ENCODE results near the gene MFSD6. TPM values are rescaled to one million over a fixed set of nuclear protein-coding genes. Genes with fewer than 3 reads are reported as not detected.

Gene MFSD6
- total RNA-seq, 4 donors from 2014 or later: 87.1 to 96.6 (median 92.4) TPM

- DNase-seq (ENCODE audit: low spot score in 2 of 2): no peak
- Histone ChIP-seq H3K27ac (peak overlapping the region; percentile 31 to 82 (median 56)), H3K9me3 (no peaks in the 10 kb centered on the region), H3K36me3 (no peaks in the 10 kb centered on the region), H3K4me1 (peaks cover 0 to 43% (median 10%) of the 10 kb centered on the region in 4 donors), H3K4me3 (peak overlapping the region in 1 of 4 donors; percentile 28), H3K27me3 (no peaks in the 10 kb centered on the region)
- TF ChIP-seq EP300 (IDR thresholded peaks at IDR 0.05): peak in 1 of 2 donors; percentile 27
- no peak for TF ChIP-seq CTCF (IDR thresholded peaks at IDR 0.05)
- TF ChIP-seq POLR2A (IDR thresholded peaks at IDR 0.05): no peak
- 34% methylated on average over 4 of the region's 4 CpGs for WGBS, 2 donors
Measured at GRCh38 chr2:190477661-190478454, 69.7 kb downstream of the MFSD6 start.

- 66 to 67% methylated on average over 3 of the region's 3 CpGs for WGBS, 2 donors
- no peaks in the 10 kb centered on the region for H3K36me3 ChIP-seq
- no peaks in the 10 kb centered on the region for H3K27me3 ChIP-seq
- TF ChIP-seq CTCF (IDR thresholded peaks at IDR 0.05): no peak
- no peak for TF ChIP-seq EP300 (IDR thresholded peaks at IDR 0.05)
- no peak for TF ChIP-seq POLR2A (IDR thresholded peaks at IDR 0.05)
- DNase-seq (ENCODE audit: low spot score in 2 of 2): no peak
- peak overlapping the region in 1 of 4 donors; percentile 28 for H3K4me3 ChIP-seq
- no peaks in the 10 kb centered on the region for H3K9me3 ChIP-seq
- H3K27ac ChIP-seq: peak overlapping the region in 3 of 4 donors; percentile 15 to 82 (median 41)
- H3K4me1 ChIP-seq: peaks cover 0 to 43% (median 10%) of the 10 kb centered on the region in 4 donors
Measured at GRCh38 chr2:190478572-190479195, 70.5 kb downstream of the MFSD6 start.

GRCh38 chr2:190481339-190481738 is 73.2 kb downstream of the MFSD6 start:
- no peaks in the 10 kb centered on the region for H3K27me3 ChIP-seq
- H3K27ac ChIP-seq: peak overlapping the region in 1 of 4 donors; percentile 41
- WGBS, 2 donors: 58 to 75% methylated on average over 2 of the region's 2 CpGs
- no peaks in the 10 kb centered on the region for H3K36me3 ChIP-seq
- no peak for DNase-seq (ENCODE audit: low spot score in 2 of 2)
- no peaks in the 10 kb centered on the region for H3K9me3 ChIP-seq
- no peak overlapping the region for H3K4me3 ChIP-seq
- peaks cover 0 to 52% (median 10%) of the 10 kb centered on the region in 4 donors for H3K4me1 ChIP-seq
- TF ChIP-seq POLR2A (IDR thresholded peaks at IDR 0.05): no peak

- peaks cover 0 to 49% (median 10%) of the 10 kb centered on the region in 4 donors for H3K4me1 ChIP-seq
- peak overlapping the region in 2 of 4 donors; percentile 35 to 55 for H3K27ac ChIP-seq
- H3K36me3 ChIP-seq: no peaks in the 10 kb centered on the region
- H3K9me3 ChIP-seq: no peaks in the 10 kb centered on the region
- H3K4me3 ChIP-seq: no peak overlapping the region
- no peaks in the 10 kb centered on the region for H3K27me3 ChIP-seq
- no peak for DNase-seq (ENCODE audit: low spot score in 2 of 2)
- no peak for TF ChIP-seq EP300 (IDR thresholded peaks at IDR 0.05)
- no peak for TF ChIP-seq POLR2A (IDR thresholded peaks at IDR 0.05)
- no peak for TF ChIP-seq CTCF (IDR thresholded peaks at IDR 0.05)
Measured at GRCh38 chr2:190482451-190482850, 74.3 kb downstream of the MFSD6 start.

- no peak for TF ChIP-seq EP300 (IDR thresholded peaks at IDR 0.05)
- H3K36me3 ChIP-seq: peaks cover 0 to 26% (median 0%) of the 10 kb centered on the region in 3 donors
- H3K4me3 ChIP-seq: no peak overlapping the region
- H3K27ac ChIP-seq: no peak overlapping the region
- H3K27me3 ChIP-seq: no peaks in the 10 kb centered on the region
- H3K9me3 ChIP-seq: no peaks in the 10 kb centered on the region
- WGBS, 2 donors: 66 to 73% methylated on average over 3 of the region's 3 CpGs
- H3K4me1 ChIP-seq: peaks cover 0 to 22% (median 0%) of the 10 kb centered on the region in 4 donors
- no peak for DNase-seq (ENCODE audit: low spot score in 2 of 2)
Measured at GRCh38 chr2:190486037-190486623, 78.0 kb downstream of the MFSD6 start.
